Testis (tissue), 2 donors: ENCODE data around the gene DOHH.

ENCODE experiments used
- POLR2A ChIP-seq: fragments of 450-650 bp; IDR thresholded peaks from one replicate; pipeline ENCODE4 v1.6.1; 2017; ENCODE audit warnings: antibody characterized with exemption, mild to moderate bottlenecking, moderate library complexity
- TF ChIP-seq, protein P1 (sequence below), 3 experiments: fragments of 450-650 bp in 2 of 3; fragments of 200-600 bp in 1 of 3; sonication (generic) in 1 of 3; IDR thresholded peaks; one replicate each; pipeline ENCODE4 v1.5.1; 2016 to 2019; ENCODE audit warnings: antibody characterized with exemption in 3 of 3, mild to moderate bottlenecking in 2 of 3, moderate library complexity in 1 of 3

DNA sequence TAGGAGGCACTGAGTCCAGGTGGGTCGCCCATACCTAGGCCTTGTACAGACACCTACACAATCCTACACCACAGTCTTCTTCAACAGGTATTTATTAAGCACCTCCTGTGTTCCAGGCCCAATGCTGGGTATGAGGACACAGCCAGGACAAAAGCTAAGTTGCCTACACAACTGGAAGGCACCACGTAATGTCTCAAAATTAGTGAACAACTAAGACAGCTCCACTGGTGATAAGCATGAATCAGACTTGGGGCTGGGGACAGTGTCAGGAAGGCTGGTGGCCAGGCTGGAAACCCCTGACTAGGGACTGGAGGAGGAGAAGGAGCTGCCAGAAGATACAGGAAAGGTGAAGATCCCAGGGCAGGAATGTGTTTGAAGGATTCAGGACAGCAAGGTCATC lies 22.5 kb downstream of the DOHH start:
- TF ChIP-seq, protein P1, sequence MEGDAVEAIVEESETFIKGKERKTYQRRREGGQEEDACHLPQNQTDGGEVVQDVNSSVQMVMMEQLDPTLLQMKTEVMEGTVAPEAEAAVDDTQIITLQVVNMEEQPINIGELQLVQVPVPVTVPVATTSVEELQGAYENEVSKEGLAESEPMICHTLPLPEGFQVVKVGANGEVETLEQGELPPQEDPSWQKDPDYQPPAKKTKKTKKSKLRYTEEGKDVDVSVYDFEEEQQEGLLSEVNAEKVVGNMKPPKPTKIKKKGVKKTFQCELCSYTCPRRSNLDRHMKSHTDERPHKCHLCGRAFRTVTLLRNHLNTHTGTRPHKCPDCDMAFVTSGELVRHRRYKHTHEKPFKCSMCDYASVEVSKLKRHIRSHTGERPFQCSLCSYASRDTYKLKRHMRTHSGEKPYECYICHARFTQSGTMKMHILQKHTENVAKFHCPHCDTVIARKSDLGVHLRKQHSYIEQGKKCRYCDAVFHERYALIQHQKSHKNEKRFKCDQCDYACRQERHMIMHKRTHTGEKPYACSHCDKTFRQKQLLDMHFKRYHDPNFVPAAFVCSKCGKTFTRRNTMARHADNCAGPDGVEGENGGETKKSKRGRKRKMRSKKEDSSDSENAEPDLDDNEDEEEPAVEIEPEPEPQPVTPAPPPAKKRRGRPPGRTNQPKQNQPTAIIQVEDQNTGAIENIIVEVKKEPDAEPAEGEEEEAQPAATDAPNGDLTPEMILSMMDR (IDR thresholded peaks at IDR 0.05) = no peak
- TF ChIP-seq POLR2A = no peak
